GM19438 (cell line): ENCODE data around the gene SAMD4A.

Experiments
- ATAC-seq: cut with Tn5 transposase; IDR thresholded peaks from one replicate; pipeline ENCODE4 v1.9.1; 2021; ENCODE audit warnings: low read depth; ENCODE audit not compliant: unreplicated experiment

SAMD4A gene

DNA sequence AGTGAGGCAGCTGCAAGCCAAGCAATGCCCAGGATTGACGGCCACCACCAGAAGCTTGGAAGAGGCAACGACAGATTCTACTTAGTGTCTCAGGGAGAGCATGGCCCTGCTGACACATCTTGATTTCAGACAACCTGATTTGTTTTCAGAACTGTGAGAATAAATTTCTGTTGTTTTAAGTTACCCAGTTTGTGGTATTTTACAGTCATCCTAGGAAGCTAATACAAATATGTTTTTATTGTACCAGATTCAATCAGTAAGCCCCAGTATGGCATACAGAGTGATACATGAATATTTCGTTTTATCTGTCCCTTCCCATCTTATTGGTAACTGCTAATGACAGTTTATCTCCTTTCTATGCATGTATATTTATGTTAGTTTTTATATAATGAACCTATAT is 62.3 kb downstream of the SAMD4A start:
- no peak for ATAC-seq

DNA sequence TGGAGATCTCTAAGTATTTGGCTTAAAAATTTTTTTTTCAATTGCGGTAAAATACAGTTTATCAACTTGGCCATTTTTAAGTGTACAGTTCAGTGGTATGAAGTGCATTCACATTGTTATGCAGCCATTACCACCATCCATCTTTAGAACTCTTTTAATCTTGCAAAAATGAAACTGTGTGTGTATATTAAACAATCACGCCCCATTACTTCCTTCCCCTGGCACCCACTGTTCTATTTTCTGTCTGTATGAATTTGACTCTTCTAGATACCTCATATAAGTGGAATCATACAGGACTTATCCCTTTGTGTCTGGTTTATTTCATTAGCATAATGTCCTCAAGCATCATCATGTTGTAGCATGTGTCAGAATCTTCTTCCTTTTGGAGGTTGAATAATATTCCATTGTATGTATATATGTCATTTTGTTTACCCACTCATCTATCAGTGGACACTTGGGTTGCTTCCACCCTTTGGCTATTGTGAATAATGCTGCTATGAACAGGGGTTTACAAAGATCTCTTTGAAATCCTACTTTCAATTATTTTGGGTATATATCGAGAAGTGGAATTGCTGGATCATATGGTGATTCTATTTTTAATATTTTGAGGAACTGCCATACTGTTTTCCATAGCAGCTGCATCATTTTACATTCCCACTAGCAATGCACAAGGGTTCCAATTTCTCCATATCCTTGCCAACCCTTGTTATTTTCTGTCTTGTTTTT is 62.9 kb downstream of the SAMD4A start:
- ATAC-seq = no peak

DNA sequence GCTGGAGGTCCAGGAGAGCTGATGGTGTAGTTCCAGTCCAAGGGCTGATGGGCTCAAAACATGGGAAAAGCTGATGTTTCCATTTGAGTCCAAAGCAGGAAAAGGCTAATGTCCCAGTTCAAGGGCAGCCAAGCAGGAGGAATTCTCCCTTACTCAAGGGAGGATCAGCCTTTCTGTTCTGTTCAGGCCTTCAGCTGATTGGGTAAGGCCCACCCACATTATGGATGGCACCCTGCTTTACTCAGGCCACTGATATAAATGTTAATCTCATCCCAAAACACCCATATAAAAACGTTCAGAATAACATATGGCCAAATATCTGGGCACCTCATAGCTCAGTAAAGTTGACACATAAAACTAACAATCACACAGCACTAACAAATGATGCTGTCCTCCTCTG is 64.1 kb downstream of the SAMD4A start:
- no peak for ATAC-seq

DNA sequence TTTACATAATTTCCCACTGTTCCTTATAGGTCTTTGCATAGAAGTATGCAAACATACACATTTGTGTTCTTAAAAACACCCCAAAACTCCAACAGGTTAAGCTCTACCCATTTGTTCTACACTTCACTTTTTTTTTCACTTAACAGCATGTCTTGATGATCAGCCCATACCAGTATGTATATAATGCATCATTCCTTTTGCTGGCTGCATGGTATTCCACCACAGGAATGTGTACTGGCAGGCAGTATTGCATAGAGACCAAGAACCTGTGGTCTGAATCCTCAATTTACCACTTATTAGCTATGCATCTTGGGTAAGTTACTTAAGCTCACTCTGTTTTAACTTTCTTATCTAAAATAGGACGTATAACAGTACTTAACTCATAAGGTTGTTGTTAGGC is 65.5 kb downstream of the SAMD4A start:
- ATAC-seq = no peak

DNA sequence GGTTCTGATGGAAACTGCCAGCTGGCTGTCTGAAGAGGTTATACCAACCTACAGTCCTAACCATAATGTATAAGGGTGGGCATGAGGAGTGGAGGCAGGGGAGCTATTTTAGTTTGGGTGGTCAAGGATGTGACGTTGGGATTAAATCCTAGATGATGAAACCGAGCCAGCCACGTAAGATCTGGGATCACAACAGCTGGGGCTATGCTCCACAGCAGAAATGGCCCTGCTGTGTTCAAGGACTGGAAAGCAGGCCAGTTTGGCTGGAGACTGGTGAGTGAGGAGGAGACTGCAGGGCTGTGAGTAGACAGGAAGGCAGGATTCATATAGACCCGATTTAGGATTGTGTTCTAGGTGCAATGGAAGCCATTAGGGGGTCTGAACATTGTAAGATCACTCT is 66.1 kb downstream of the SAMD4A start:
- ATAC-seq = no peak

DNA sequence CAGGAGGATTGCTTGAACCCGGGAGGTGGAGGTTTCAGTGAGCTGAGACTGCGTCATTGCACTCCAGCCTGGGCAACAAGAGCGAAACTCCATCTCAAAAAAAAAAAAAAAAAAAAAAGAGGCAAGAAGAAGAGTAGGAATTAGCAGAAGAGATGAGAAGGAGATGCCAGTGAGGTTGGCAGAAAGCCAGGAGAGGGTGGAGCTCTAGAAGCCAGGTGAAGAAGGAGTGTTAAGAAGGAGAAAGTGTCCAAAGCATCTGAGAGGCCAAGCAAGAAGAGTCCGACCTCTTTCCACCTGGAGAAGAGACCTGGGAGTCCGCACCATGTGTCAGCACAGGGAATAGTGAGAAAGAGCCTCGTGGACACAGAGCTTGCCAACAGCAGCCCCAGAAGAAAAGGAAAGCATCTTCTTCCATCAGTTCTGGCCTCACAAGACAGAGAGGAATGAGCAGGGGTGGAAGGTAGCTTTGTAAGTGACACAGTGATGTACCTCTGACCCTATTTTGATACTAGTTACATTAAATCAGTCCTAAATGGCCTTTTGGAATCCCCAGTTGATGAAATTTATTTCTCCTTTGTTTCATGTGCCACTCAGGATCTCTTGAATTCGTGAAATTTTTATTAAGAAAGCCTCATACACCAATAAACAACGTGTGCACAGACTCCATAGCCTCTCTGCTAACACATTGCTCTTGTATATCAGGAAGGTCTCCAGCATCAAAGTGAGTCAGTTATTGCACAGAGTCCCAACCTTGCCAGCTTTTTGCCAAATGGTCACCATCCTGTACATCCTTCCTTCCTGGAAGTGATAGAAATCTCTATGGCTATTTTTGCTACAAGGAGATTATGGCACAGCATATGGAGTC is 70.6 kb downstream of the SAMD4A start:
- ATAC-seq = no peak

DNA sequence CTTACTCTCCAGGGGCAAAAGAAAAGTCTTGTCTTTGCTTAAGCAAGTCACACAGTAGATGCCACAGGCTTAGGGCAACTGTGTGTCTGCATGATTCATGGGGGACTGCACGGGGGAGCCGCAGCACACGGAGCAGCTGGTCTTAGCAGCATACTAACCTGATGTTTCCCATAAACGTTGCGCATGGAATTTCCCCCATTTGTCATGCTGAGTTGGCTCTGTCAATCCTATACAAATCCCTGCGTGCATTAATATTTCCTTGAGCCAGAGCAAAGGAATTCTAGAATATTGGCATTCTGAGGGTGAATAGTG is 71.2 kb downstream of the SAMD4A start:
- no peak for ATAC-seq

DNA sequence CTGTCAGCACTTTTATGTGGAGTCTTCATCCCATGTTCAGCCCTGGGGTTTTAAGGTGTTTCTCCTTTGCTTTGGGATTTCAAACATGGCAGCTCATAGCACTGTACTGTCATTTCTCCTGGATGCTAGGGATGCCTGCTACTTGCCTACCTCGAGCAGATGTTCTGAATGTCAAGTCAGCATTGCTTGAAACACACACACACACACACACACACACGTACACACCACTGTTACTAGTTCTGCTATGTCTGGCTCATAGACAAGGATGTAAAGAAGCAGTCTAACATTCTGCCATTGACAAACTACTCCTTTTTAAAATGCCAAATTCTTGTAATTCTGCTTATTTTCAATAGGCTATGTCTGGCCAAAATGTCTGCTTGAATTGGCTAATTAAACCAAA is 72.7 kb downstream of the SAMD4A start:
- ATAC-seq = no peak

DNA sequence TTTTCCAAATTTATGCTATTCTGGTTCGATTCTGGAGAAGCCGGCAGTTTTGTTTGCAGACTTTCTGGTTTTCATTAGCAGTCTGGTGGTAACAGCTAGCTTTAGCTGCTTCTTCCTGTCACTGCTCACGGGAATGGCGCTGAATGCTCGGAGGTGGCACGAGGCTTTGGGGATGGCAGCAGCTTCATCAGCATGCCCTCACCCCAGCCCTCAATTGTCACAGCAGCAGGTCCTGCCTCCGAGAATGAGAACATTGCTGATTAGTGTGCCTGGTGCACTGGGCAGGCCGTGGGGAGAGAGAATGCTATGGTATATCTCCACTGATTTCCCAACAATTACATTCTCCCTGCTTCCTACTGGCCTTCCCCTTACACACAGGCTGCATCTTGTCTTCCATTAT is 73.6 kb downstream of the SAMD4A start:
- no peak for ATAC-seq

DNA sequence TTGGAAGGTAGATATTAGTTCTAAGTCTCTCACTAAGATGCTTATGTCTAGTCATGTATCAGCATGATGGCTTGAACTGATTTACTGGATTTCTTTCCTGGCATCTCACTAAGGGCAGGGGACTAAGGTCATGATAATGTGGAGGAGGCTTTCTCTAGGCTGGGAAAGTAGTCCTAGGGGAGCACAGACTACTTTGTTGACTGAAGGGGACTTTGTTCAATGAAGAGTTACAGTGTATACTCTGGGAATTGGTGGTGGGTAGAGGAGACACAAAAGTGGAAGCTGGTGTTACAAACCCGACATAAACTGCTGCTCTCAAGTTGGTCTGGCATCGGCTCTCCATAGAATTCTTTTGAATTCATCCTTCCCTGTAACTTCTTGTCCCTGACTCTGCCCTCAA is 75.2 kb downstream of the SAMD4A start:
- no peak for ATAC-seq

DNA sequence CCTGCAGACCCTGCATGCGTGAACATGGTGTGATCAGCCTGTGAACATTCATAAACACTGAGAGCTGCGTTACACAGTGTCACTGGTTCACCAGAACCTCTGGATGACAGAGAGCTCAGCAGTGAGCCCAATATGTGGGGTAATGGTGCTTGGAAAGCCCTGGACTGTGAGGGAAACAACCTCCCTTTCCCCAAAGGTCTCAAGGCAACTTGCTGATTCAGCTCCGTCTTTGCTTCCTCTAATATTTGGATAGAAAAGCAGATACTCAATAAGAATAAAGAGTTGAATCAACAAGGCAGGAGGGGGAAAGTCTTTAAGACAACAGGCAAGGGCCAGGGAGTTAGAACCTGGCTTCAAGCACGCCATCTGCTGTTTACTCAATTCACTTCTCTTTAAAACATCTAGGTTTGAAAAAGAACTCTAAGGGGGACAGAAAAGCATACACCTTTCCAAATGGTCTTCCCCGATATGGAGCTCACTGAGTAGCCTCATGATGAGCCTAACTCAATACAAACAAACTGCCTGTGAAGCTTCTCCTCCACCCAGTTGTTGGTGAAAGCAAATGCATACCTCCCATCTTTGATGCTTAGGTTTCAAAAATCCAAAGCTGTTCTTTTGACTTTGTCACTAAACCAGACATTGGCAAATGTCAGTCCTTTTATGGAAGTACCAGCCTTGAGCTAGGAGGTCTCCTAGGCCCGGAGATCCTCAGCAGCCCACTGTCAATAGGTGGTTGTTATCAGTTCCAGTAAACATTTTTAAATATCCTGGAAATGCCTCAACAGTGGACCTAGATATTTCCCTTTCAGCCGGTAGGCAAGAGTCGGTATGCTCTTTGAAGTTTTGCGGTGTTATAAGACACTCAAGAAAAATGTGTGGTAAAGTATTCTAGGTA is 76.1 kb downstream of the SAMD4A start:
- ATAC-seq = no peak

DNA sequence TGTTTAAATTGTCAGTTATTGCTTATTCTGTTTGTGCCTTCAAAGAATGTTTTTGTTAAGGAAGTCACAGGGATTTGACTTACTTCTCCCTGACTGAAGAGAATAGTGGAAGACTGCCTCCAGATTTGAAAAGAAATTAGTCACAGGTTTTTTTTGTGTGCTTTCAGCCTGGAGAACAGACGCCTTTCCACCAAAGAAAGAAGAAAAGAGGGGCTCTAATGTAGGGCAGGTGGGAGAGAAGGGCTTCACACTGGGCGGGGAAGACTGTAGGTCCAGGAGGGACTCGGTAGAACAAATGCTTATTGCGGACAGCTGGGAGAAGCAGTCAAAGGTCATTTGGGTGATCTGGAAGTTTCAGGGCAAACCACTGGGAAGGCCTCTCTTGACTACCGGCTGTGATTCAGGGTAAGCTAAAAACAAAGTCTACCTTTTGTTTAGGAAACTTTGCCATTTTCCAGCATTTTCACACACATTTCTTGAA is 76.8 kb downstream of the SAMD4A start:
- no peak for ATAC-seq

DNA sequence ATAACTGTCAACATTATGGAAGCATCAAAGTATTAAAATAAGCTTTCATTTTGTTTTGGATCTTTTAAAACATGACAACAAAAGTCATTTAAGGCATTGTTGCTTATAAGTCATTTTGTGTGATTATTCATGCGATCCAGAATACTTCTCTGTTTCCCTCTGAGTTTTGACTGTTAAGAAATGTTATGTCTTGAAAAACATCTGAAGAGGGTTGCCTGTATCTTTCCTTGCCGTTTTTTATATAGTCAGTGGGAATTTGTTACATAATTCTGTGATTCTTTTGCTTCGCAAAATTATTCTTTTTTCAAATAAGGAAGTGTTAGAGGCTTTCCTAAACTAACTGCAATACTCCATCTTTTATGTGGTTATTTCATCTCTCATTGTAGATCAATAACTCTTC is 78.7 kb downstream of the SAMD4A start:
- no peak for ATAC-seq

DNA sequence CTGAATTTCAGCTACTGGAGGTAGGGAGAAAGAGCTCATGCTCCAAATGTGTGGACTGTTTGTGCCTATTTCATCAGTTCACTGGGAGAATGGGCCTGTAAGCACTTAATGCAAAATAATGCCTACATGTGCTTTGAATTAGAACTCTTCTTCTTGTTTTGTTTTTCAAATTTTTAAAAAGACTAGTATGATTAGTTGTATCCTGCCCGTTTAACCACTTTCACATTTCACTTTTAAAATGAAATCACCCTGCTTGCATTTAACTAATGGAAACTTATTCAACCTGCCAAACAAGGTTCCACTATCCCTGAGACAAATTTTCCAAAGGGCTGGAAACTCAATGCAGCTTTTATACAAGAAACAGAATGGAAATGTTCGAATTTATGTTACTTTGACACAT is 79.7 kb downstream of the SAMD4A start:
- no peak for ATAC-seq

DNA sequence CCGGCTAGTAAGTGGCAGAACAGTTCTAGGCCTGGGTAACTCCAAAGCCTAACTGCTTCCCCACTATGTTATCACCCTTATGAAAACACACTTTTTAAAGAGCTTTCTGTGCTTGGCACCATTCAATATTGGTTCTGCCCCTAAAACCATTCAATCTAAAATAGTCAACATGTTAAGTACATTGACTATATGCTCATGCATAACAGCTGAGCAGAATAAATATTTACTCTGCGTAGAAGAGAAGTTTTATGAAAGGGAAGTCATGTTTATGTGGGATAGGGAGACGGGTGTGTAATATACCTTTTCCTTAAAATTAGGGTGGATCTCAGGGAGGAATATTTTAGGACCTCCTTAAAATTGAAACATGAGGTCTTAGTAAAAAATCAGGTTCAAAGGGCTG is 80.5 kb downstream of the SAMD4A start:
- no peak for ATAC-seq

DNA sequence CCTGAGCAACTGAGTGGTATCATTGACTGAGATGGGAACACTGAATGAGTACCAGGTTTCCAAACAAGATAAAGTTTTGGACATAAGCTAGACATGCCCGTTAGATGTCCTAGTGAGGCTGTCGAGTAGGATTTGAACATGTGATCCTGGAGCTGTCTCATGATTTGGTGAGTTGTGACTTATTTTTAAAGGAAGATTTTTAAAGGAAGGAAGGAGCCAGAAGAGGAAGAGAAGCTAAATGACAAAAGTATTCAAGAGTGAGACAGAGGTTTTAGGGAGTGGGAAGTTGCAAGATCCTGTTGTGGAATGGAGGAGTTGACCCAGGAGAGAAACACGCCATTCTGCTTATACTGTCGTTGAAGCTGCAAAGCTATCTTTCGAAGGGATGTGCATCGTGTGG is 82.1 kb downstream of the SAMD4A start:
- ATAC-seq = no peak

DNA sequence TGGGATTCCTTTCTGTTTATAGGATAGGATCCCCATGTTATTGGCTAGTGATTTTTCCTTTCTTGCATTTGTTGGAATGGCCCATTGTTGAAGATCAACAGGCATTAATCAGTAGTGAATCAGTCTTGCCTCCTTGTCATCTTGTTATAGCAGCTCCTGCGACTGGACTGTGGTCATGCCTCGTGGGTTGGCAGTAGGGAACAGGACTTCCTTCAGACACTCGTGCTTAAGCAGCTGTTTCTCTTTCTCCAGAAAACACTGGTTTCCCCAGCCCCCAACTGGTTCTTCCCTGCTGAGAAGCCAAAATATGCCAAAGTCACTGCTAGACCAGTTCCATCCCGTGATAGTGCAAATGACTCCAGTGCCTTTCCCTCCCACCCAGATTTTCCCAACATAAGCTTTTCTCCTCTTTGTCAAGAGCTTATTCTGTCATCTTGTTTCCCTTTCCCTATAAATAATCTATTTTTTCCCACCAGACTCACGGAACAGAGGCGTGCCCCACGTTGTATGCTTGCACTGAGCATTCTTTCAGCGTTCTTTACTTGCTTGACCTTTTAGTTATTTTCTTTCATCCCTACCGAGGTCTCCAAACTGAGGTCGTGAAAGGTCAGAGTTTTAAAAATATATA is 83.5 kb downstream of the SAMD4A start:
- ATAC-seq = no peak

DNA sequence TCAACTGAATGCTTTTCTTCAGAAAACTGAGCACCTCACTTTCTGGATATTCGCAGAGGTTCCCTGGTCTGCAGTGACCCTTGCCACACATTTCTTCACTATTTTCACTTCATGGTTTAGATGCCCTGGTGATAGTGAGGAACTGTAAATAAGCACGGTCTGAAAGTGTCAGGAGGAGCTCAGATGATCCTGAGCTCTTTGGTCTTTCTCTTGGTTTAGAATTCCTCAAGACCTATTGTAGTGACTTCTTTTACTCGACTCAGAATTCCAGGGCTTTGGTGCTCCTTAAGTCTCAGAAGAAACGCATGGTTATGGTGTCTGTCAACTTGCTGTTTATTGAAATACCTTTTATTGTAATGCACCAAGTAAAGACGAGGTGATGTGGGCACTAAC is 84.0 kb downstream of the SAMD4A start:
- no peak for ATAC-seq

DNA sequence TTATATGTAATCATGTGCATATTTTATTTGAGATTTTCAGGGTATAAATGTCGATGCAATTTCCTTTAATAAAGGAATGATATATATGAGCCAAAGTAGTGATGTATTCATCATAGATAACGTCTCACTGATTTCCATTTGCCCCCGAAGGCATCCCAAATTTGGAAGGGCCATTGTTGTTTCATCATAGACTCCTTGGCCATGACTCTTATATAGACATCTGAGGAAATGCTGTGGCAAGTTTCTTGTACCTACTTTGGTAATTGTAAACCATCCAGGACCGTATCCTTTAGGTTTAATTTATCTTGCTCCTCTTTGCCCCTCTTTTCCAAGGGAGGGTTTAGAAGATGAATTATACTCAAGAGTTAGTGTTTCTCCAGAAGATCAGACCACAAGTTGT is 84.7 kb downstream of the SAMD4A start:
- ATAC-seq = no peak

DNA sequence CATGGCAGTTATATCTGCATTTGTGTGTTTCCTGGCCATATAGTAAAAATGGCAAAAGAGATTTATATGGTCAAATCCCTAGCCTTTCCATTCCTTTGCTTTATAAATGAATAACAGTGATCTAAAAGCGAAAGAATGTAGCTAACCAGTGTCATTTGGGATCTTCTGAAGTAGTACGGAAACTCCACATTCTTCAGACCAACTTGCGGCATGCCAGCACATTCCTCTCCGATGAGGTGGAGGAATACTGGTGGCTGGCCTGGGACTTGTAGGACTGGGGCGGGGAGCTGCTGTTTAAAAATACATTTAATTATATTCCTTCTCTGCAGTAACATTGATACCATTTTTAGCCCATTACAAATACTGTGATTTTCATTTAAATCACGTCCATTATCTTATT is 85.3 kb downstream of the SAMD4A start:
- ATAC-seq = no peak

DNA sequence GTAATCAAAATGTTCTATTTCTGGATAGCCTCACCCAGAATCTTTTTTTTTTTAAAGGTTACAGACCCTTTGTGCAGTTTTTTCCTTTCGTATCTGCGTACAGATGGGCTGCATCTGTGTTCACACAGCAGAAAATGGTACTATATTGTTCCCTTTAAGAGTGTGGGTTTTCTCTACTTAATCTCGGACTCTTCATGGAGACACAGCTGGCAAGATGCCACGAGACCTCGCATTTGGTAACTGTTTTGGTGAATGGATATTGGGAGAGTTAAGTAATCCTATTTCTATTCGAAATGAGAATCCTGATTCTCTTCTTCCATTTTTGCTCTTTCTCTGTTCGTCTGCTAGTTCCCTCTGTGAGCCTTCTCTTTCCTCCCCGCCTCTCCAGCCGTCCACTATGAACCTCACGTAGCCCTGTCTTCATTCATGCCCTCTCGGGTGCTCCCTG is 85.7 kb downstream of the SAMD4A start:
- no peak for ATAC-seq
